H1 (cell line): Measurements from ENCODE around the gene RAB3C. TPM values are rescaled to one million over a fixed set of nuclear protein-coding genes. Genes with fewer than 3 reads are reported as not detected.

Experiments
- CTCF ChIA-PET: fragments of 300-600 bp; sonication (Branson Sonifier 250); formaldehyde crosslinking; loops from one replicate; lab custom pipeline; 2021; ENCODE audit not compliant: partially characterized antibody; lab: Charles Lee
- POLR2A ChIA-PET: fragments of 300-600 bp; sonication (Branson Sonifier 250); formaldehyde crosslinking; loops from one replicate; lab custom pipeline; 2021; ENCODE audit warnings: inconsistent platforms; ENCODE audit not compliant: partially characterized antibody; lab: Charles Lee
- DNase-seq, 2 experiments: peaks; one replicate each; pipeline versions ENCODE4 v3.0.0 to v3.0.0-alpha.2; 2010 to 2022; ENCODE audit warnings: low spot score in 2 of 2, low read depth in 1 of 2, mixed read lengths in 1 of 2
- FAIRE-seq: peaks from 2 replicates; lab custom pipeline; 2011; peaks lifted over from hg19 to GRCh38; lab: Jason Lieb, UNC
- H2AFZ ChIP-seq: 2 replicates; pipeline ENCODE4 v1.8.1; 2012; ENCODE audit warnings: low read length, inconsistent platforms
- H2AK5ac ChIP-seq: 2 replicates; pipeline ENCODE4 v1.6.1; 2013; ENCODE audit warnings: low read depth, low read length
- H2BK120ac ChIP-seq: replicated peaks from 2 replicates; pipeline ENCODE3; 2013; ENCODE audit warnings: low read depth, low read length, inconsistent platforms
- H2BK12ac ChIP-seq: 2 replicates; pipeline ENCODE4 v1.6.1; 2013; ENCODE audit warnings: low read depth, low read length
- H2BK15ac ChIP-seq: 2 replicates; pipeline ENCODE4 v1.6.1; 2013; ENCODE audit warnings: low read length
- H2BK20ac ChIP-seq: 2 replicates; pipeline ENCODE4 v1.6.1; 2013; ENCODE audit warnings: low read length
- H2BK5ac ChIP-seq: 2 replicates; pipeline ENCODE4 v1.6.1; 2013; ENCODE audit warnings: low read depth, low read length
- H3K14ac ChIP-seq: 2 replicates; pipeline ENCODE4 v1.6.1; 2013; ENCODE audit warnings: inconsistent platforms; ENCODE audit not compliant: insufficient read length
- H3K18ac ChIP-seq: 2 replicates; pipeline ENCODE4 v1.6.1; 2013; ENCODE audit warnings: low read length; ENCODE audit errors: extremely low read depth
- H3K23ac ChIP-seq: 2 replicates; pipeline ENCODE4 v1.6.1; 2013; ENCODE audit warnings: inconsistent platforms; ENCODE audit not compliant: insufficient read length
- H3K23me2 ChIP-seq: 2 replicates; pipeline ENCODE4 v1.6.1; 2013; ENCODE audit warnings: low read depth, low read length
- H3K27ac ChIP-seq: 2 replicates; pipeline ENCODE4 v1.6.1; 2011; ENCODE audit warnings: low read depth, low read length, inconsistent platforms
- H3K27me3 ChIP-seq, 4 experiments: replicated peaks in 1 of 4; 1 replicate in 1 of 4; 2 replicates in 3 of 4; pipeline versions ENCODE4 v1.6.1 to v1.8.1; 2011 to 2013; ENCODE audit warnings: low read length in 3 of 4, mild to moderate bottlenecking in 3 of 4, inconsistent platforms in 2 of 4, mixed read lengths in 2 of 4, moderate library complexity in 1 of 4; ENCODE audit not compliant: control insufficient read depth in 3 of 4, insufficient read depth in 3 of 4; ENCODE audit errors: extremely low read depth in 1 of 4
- H3K36me3 ChIP-seq, 4 experiments: 2 replicates each; pipeline versions ENCODE4 v1.6.1 to v1.8.1; 2011 to 2013; ENCODE audit warnings: mild to moderate bottlenecking in 4 of 4, low read length in 3 of 4, moderate library complexity in 2 of 4, control low read depth in 1 of 4, inconsistent platforms in 1 of 4; ENCODE audit not compliant: insufficient read depth in 4 of 4, control insufficient read depth in 2 of 4
- H3K4ac ChIP-seq: replicated peaks from 2 replicates; pipeline ENCODE3; 2013; ENCODE audit warnings: low read length, low read depth, mixed read lengths, inconsistent platforms; ENCODE audit not compliant: insufficient read length
- H3K4me1 ChIP-seq, 4 experiments: replicated peaks in 1 of 4; 1 replicate in 1 of 4; 2 replicates in 3 of 4; pipeline versions ENCODE4 v1.6.1 to v1.8.1; 2011 to 2013; ENCODE audit warnings: low read length in 3 of 4, inconsistent platforms in 2 of 4, mixed read lengths in 1 of 4; ENCODE audit not compliant: insufficient read depth in 4 of 4, control insufficient read depth in 3 of 4
- H3K4me2 ChIP-seq, 2 experiments: 2 replicates each; pipeline versions ENCODE4 v1.6.1 to v1.8.1; 2011 to 2013; ENCODE audit warnings: low read depth in 2 of 2, low read length in 2 of 2, control low read depth in 1 of 2, inconsistent platforms in 1 of 2, mild to moderate bottlenecking in 1 of 2; ENCODE audit not compliant: insufficient read depth in 1 of 2
- H3K4me3 ChIP-seq, 4 experiments: fragments of 200-600, 300-600 bp in 1 of 4; sonication (generic), shearing (Covaris generic), sonication (Bioruptor Twin) in 1 of 4; 2 replicates each; pipeline versions ENCODE4 v1.5.1 to v1.8.1; 2011 to 2016; ENCODE audit warnings: low read length in 4 of 4, low read depth in 3 of 4, control low read depth in 2 of 4, inconsistent platforms in 2 of 4, mild to moderate bottlenecking in 2 of 4, mixed read lengths in 1 of 4, moderate library complexity in 1 of 4; ENCODE audit not compliant: insufficient read depth in 2 of 4; ENCODE audit errors: extremely low read depth in 1 of 4
- H3K56ac ChIP-seq: replicated peaks from 2 replicates; pipeline ENCODE3; 2013; ENCODE audit warnings: low read depth, mild to moderate bottlenecking, mixed read lengths, low read length, inconsistent platforms; ENCODE audit not compliant: insufficient read length
- H3K79me1 ChIP-seq: 2 replicates; pipeline ENCODE4 v1.6.1; 2013; ENCODE audit warnings: low read depth, low read length, control low read depth
- H3K79me2 ChIP-seq, 2 experiments: 2 replicates each; pipeline versions ENCODE4 v1.6.1 to v1.8.1; 2012 to 2013; ENCODE audit warnings: low read length in 2 of 2, mild to moderate bottlenecking in 2 of 2, inconsistent platforms in 1 of 2; ENCODE audit not compliant: insufficient read depth in 2 of 2, control insufficient read depth in 1 of 2
- H3K9ac ChIP-seq, 4 experiments: replicated peaks in 1 of 4; 1 replicate in 1 of 4; 2 replicates in 3 of 4; pipeline versions ENCODE4 v1.6.1 to v1.8.1; 2011 to 2013; ENCODE audit warnings: low read depth in 3 of 4, low read length in 3 of 4, control low read depth in 2 of 4, mild to moderate bottlenecking in 2 of 4, moderate library complexity in 2 of 4, inconsistent platforms in 1 of 4; ENCODE audit errors: extremely low read depth in 1 of 4
- H3K9me3 ChIP-seq, 2 experiments: 2 replicates each; pipeline versions ENCODE4 v1.6.1 to v1.8.1; 2012 to 2013; ENCODE audit warnings: mild to moderate bottlenecking in 2 of 2, moderate library complexity in 2 of 2, control low read depth in 1 of 2, inconsistent platforms in 1 of 2, low read depth in 1 of 2, low read length in 1 of 2, mixed read lengths in 1 of 2; ENCODE audit not compliant: insufficient read depth in 2 of 2
- H4K20me1 ChIP-seq, 2 experiments: replicated peaks in 1 of 2; 2 replicates each; pipeline versions ENCODE3 to v1.8.1; 2011 to 2013; ENCODE audit warnings: inconsistent platforms in 2 of 2, low read length in 2 of 2, mild to moderate bottlenecking in 1 of 2; ENCODE audit not compliant: insufficient read depth in 2 of 2, control insufficient read depth in 1 of 2
- H4K5ac ChIP-seq: 2 replicates; pipeline ENCODE4 v1.6.1; 2013; ENCODE audit warnings: low read length, low read depth, mixed read lengths, inconsistent platforms; ENCODE audit not compliant: insufficient read length
- H4K8ac ChIP-seq: 2 replicates; pipeline ENCODE4 v1.8.0; 2013; ENCODE audit warnings: mild to moderate bottlenecking, moderate library complexity, low read length, inconsistent platforms; ENCODE audit not compliant: insufficient read depth; ENCODE audit errors: extremely low read depth
- H4K91ac ChIP-seq: replicated peaks from 2 replicates; pipeline ENCODE3; 2013; ENCODE audit warnings: low read length, mixed read lengths, inconsistent platforms; ENCODE audit not compliant: insufficient read length
- BACH1 ChIP-seq: IDR thresholded peaks from 2 replicates; pipeline ENCODE4 v1.6.1; 2012; ENCODE audit warnings: low read length, improper control_type of control experiment
- KDM1A ChIP-seq: fragments of 200-600, 300-600 bp; sonication (generic); IDR thresholded peaks from 2 replicates; pipeline ENCODE4 v1.7.1; 2016; ENCODE audit warnings: mild to moderate bottlenecking, low read length, borderline replicate concordance
- SIX5 ChIP-seq: IDR thresholded peaks from 2 replicates; pipeline ENCODE4 v1.6.1; 2011; ENCODE audit warnings: mild to moderate bottlenecking, low read depth, low read length
- TAF1 ChIP-seq: IDR thresholded peaks from 2 replicates; pipeline ENCODE4 v1.6.1; 2011; ENCODE audit warnings: mild to moderate bottlenecking, low read depth, low read length
- TBP ChIP-seq: IDR thresholded peaks from 2 replicates; pipeline ENCODE4 v1.6.1; 2011; ENCODE audit warnings: low read depth, low read length, improper control_type of control experiment
- WGBS, 2 experiments: shearing (Covaris generic) in 1 of 2; methylation state at CpG; one replicate each; pipeline versions ENCODE4 v1.1.6 to v1.1.7; 2013 to 2015; ENCODE audit warnings: low lambda C conversion rate in 2 of 2, mixed read lengths in 2 of 2, inconsistent platforms in 1 of 2, low coverage in 1 of 2, missing lambda C conversion rate in 1 of 2; ENCODE audit not compliant: insufficient replicate concordance in 2 of 2, insufficient coverage in 1 of 2, insufficient read length in 1 of 2; ENCODE audit errors: extremely low coverage in 1 of 2, missing lambda C conversion rate in 1 of 2; 5-methylcytosine and 5-hydroxymethylcytosine counted together
- polyA plus RNA-seq, 7 experiments: library from polyadenylated mRNA; depleted of rRNA in 3 of 7; stranded (reverse) in 5 of 7; unstranded in 2 of 7; fragments of >200 nt in 5 of 7; fragments of 200-250 nt in 2 of 7; gene quantifications; 1 replicate in 5 of 7; 2 replicates in 1 of 7; 4 replicates in 1 of 7; pipeline versions ENCODE4 v1.2.1 to v1.2.3, GENCODE V29; 2011 to 2013; ENCODE audit warnings: missing spikeins in 2 of 7, mixed read lengths in 2 of 7
- total RNA-seq: library from RNA; stranded (reverse); fragmentation: NEBNext Ultra II Directional; extraction: Animal tissue kit (Norgen Biotek cat#: 25700); gene quantifications from 2 replicates; pipeline ENCODE4 v1.2.1, GENCODE V29; 2021
- TF ChIP-seq, protein P1 (sequence below): IDR thresholded peaks from 2 replicates; pipeline ENCODE4 v1.6.1; 2012; ENCODE audit warnings: low read length, inconsistent platforms

The RAB3C gene
- total and polyA plus RNA-seq, 2 of the 8 experiments (the other 6 are each of a cell fraction or from before 2014, with no cell fraction given) = 14.7 to 18.3 TPM

DNA sequence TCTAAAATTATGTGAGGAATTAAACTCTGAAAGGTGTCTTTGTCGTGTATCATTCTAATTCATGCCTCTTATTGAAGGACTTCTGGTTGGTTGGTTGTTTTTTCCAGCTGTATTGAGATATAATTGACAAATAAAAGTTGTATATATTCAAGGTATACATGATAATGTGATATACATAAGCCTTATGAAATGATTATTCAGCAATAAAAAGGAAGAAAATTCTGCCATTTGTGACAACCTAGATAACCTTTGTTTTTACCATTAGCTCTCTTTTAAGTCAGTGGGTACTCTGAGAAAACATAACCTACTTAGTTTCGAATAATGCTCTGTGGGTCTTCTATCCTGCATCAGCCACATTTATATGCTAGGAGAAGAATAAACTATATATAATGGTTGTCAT lies 89.6 kb downstream of the RAB3C start:
- TF ChIP-seq BACH1 = no peak
- TF ChIP-seq KDM1A = no peak
- no peak for TF ChIP-seq TAF1
- TF ChIP-seq, protein P1, sequence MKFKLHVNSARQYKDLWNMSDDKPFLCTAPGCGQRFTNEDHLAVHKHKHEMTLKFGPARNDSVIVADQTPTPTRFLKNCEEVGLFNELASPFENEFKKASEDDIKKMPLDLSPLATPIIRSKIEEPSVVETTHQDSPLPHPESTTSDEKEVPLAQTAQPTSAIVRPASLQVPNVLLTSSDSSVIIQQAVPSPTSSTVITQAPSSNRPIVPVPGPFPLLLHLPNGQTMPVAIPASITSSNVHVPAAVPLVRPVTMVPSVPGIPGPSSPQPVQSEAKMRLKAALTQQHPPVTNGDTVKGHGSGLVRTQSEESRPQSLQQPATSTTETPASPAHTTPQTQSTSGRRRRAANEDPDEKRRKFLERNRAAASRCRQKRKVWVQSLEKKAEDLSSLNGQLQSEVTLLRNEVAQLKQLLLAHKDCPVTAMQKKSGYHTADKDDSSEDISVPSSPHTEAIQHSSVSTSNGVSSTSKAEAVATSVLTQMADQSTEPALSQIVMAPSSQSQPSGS = no peak
- TF ChIP-seq TBP = no peak
- no peak for TF ChIP-seq SIX5
- TF ChIP-seq, all 59 proteins: peak for 0
- no peak overlapping the region for H4K91ac ChIP-seq
- no peak overlapping the region for H3K23ac ChIP-seq
- no peak overlapping the region for H3K4me2 ChIP-seq
- H2BK20ac ChIP-seq = no peak overlapping the region
- no peaks in the 10 kb centered on the region for H3K27me3 ChIP-seq
- H3K79me2 ChIP-seq = no peaks in the 10 kb centered on the region
- no peaks in the 10 kb centered on the region for H4K20me1 ChIP-seq
- 92% methylated on average over 2 of the region's 2 CpGs; no CpG with 5 or more reads in 1 of the 2 experiments for WGBS, 2 experiments
- no peak overlapping the region for H2BK15ac ChIP-seq
- no peak overlapping the region for H2BK5ac ChIP-seq
- DNase-seq (no peak), FAIRE-seq (no peak)
- no peak overlapping the region for H3K56ac ChIP-seq
- H3K9me3 ChIP-seq = no peaks in the 10 kb centered on the region
- H3K4me1 ChIP-seq = no peaks in the 10 kb centered on the region
- no peak overlapping the region for H2BK12ac ChIP-seq
- CTCF ChIA-PET = no interaction called here
- no peak overlapping the region for H2BK120ac ChIP-seq
- no peak overlapping the region for H2AFZ ChIP-seq
- no peak overlapping the region for H3K9ac ChIP-seq
- H3K18ac ChIP-seq = no peak overlapping the region
- no peaks in the 10 kb centered on the region for H3K79me1 ChIP-seq
- no peak overlapping the region for H2AK5ac ChIP-seq
- H3K14ac ChIP-seq = no peak overlapping the region
- no peak overlapping the region for H3K27ac ChIP-seq
- H3K4me3 ChIP-seq = no peak overlapping the region
- no peak overlapping the region for H4K5ac ChIP-seq
- no peaks in the 10 kb centered on the region for H3K23me2 ChIP-seq
- H4K8ac ChIP-seq = no peak overlapping the region
- POLR2A ChIA-PET = no interaction called here
- no peak overlapping the region for H3K4ac ChIP-seq
- H3K36me3 ChIP-seq = no peaks in the 10 kb centered on the region
